GM12873 (cell line): ENCODE measurements around the gene HLA-DOA.

Experiments used
- TF ChIP-seq, protein P1 (sequence below): IDR thresholded peaks from 2 replicates; pipeline ENCODE4 v1.5.1; 2012; ENCODE audit warnings: low read depth, mild to moderate bottlenecking, moderate library complexity, low read length, control low read depth; ENCODE audit not compliant: insufficient read depth; ENCODE audit errors: missing control alignments

Gene HLA-DOA

DNA sequence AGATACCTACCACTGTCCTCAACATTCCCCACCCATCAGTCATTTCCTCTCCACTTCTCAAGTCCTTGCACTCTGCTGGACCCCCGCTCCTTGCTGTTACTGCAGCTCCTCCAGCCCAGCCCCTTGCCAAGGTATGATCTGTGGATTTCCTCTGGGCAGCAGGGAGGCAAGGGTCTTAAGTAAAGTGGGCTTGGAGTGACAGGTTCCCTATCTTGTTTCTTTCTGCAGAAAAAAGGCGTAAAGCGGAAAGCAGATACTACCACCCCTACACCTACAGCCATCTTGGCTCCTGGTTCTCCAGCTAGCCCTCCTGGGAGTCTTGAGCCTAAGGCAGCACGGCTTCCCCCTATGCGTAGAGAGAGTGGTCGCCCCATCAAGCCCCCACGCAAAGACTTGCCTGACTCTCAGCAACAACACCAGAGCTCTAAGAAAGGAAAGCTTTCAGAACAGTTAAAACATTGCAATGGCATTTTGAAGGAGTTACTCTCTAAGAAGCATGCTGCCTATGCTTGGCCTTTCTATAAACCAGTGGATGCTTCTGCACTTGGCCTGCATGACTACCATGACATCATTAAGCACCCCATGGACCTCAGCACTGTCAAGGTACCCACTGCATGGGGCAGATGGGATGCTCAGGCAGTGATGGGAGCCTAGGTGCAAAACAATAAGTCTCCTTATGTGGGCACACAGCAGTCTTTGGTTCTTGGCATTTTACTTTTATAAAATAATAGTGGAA, 32.9 kb downstream of the HLA-DOA start:
- TF ChIP-seq, protein P1, sequence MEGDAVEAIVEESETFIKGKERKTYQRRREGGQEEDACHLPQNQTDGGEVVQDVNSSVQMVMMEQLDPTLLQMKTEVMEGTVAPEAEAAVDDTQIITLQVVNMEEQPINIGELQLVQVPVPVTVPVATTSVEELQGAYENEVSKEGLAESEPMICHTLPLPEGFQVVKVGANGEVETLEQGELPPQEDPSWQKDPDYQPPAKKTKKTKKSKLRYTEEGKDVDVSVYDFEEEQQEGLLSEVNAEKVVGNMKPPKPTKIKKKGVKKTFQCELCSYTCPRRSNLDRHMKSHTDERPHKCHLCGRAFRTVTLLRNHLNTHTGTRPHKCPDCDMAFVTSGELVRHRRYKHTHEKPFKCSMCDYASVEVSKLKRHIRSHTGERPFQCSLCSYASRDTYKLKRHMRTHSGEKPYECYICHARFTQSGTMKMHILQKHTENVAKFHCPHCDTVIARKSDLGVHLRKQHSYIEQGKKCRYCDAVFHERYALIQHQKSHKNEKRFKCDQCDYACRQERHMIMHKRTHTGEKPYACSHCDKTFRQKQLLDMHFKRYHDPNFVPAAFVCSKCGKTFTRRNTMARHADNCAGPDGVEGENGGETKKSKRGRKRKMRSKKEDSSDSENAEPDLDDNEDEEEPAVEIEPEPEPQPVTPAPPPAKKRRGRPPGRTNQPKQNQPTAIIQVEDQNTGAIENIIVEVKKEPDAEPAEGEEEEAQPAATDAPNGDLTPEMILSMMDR = no peak

DNA sequence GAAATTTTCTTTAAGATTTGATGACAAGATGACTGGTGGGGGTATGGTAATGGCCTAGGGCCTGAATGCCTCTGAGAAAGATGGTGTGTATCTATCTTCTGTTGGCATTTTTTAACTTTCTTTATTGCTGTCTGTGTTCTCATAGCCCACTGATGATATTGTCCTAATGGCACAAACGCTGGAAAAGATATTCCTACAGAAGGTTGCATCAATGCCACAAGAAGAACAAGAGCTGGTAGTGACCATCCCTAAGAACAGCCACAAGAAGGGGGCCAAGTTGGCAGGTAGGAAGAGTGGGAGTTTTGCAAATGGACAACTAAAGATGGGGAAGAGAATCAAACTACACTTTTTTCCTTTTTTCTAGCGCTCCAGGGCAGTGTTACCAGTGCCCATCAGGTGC, 33.5 kb downstream of the HLA-DOA start:
- TF ChIP-seq, protein P1 = no peak

DNA sequence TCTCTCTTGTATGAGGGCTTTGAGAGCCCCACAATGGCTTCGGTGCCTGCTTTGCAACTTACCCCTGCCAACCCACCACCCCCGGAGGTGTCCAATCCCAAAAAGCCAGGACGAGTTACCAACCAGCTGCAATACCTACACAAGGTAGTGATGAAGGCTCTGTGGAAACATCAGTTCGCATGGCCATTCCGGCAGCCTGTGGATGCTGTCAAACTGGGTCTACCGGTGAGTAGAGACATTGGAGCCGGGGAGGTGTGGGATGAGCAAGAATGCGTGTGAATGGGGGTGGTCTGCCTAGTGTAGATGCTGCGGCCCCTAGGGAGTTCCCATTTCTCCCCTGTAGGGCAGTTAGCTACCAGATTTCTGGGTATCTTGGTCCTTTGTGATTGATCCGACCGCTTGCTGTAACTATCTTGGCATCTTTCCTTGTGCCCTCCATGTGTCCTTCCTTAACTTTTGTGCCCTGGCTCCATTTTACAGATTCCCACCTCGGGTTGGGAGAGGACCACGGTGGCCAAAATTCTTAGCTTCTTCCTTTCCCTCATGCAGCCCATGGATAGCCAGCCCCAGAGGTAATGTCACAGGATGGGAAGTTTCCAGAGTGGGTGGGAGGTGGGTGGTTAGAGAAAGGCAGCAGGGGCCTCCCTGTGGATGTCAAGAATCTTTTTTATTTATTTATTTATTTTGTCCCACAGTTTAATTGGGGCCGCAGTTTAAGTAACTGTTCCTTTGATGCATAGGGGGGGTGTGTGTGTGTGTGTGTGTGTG, 34.7 kb downstream of the HLA-DOA start:
- TF ChIP-seq, protein P1 = no peak

DNA sequence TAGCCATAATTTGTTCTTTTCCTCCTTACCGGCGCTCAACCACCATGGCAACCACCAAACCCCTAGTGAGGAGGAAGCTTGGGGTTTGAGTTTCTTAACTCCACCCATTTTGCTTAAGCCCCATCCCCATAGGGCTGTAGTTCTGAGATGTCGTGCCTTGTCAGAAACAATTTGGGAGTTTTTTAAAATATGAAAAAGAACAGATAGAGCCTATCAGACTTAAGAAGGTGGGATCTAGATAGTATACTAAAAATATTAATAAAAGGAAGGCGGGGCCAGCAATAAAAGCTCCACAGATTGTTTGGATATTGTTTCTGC, 35.4 kb downstream of the HLA-DOA start:
- TF ChIP-seq, protein P1 = no peak

DNA sequence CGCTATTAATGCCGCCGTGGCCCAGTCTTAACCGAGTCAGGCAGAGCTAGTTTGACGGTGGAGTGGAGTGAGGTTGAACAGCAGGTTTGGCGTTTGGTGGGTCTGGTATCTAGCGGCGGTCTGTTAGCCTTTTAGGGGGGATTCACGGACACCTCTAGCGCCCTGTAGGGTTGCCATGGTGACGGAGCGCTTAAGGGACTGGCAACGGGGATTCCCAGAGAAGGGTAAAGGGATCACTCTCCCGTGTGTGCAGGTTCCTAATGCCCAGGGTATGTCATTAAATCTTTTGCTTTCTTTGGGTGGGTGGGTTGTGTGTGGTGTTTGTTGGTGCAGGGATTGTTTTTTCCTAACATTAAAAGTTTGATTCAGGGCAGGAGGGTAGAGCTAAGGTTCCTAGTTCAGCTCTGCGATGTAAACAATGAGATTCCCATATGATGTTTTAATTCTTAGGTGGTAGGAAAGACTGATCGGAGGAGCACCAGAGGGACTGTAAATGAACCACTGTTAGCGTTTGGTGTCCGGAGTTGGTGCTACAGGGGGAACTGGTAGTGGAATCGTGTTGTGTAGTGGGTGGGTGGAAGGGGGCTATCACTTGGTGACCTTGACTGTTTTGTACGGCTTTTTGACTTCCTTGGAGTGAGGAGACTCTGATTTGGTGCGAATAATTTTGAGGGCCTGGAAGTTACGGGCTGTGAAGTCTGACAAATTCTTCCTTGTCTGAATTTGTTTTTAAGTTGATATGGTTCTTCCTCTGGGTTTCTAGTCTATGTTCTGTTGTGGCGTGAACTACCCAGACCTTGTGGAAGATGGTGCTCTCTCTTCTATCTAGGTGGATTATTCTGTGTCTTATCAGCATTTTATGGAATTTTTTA, 36.0 kb downstream of the HLA-DOA start:
- TF ChIP-seq, protein P1 = no peak

DNA sequence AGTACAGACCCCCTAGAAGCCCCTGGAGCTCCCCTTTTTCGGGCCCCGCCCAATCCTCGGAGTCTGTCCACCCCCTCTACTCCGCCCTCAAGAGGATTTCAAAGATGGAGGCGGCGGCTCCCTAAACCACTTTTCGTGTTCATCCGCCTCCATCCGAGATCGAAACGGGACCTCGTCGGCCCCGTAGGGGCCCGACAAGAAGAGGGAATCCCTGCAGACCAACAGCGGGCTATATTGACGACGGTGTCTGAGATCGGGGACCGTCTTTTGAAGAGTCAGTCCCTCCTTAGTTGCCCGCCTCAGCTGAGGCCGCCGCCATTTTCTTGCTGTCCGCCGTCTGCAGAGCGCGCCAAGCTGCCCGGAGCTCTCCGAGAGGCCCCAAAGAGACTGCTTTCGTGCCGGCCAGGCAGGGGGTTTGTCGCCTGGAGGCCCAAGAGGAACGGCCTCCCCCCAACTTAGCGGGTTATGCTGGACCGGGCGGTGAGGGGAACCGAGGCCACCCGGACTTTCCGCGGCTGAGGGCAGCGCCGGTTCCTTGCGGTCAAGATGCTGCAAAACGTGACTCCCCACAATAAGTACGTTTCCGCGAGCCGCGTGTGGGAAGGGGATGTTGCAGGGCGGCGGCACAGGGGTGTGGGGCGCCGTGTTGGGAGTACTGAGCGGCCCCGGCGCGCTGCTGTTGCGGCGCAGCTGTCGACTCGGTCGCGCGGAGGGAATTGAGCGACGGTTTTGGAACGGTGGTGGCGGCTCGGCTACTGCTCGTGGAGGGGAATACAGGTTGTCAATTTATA, 36.8 kb downstream of the HLA-DOA start:
- TF ChIP-seq, protein P1 = no peak
